CD4-positive, alpha-beta T cell treated with Interleukin-6 for 4 hours (primary cell): ENCODE data around the gene ALDOA.

ENCODE experiments used
- DNase-seq: peaks from one replicate; pipeline ENCODE4 v3.0.0-alpha.2; 2020; ENCODE audit warnings: mixed read lengths

Gene ALDOA

DNA sequence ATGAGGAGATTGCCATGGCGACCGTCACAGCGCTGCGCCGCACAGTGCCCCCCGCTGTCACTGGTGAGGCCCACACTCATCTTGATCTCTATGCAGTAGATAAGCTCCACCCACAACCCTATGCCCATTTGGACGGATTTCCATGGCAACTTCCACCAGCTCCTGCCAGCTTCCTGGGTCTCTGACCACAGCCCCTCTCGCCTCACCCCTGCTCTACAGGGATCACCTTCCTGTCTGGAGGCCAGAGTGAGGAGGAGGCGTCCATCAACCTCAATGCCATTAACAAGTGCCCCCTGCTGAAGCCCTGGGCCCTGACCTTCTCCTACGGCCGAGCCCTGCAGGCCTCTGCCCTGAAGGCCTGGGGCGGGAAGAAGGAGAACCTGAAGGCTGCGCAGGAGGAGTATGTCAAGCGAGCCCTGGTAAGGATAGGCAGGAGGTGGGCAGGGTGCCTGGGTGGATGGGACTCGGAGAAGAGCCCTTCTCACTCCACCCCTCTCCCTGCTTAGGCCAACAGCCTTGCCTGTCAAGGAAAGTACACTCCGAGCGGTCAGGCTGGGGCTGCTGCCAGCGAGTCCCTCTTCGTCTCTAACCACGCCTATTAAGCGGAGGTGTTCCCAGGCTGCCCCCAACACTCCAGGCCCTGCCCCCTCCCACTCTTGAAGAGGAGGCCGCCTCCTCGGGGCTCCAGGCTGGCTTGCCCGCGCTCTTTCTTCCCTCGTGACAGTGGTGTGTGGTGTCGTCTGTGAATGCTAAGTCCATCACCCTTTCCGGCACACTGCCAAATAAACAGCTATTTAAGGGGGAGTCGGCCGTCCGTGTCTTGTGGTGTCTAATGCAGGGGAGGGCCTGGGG is 4.3 kb downstream of the ALDOA start:
- no peak for DNase-seq

DNA sequence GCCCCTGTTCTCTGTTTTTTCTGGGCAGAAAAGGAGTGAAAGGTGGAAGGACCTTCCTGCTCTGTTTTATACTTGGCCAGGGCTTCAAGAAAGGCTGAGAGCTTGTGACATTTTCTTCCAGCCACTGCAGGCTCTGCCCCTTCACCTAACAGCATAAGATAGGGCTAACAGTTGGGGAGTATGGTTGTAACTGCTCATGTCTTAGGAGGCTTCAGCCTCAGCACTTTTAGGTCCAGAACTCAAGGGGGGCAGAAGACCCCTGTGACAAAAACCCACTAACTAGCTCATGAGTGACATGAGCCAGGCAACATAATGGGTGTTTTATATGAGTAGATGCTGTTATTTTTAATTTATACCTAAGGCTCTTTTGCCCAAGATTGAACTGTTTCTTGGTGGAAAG is 4.9 kb downstream of the ALDOA start:
- DNase-seq: no peak

- peak; percentile 91 for DNase-seq
Observed at GRCh38 chr16:30075503-30076275, 10.1 kb downstream of the ALDOA start, which contains the start of gene PPP4C. PPP4C (plus strand) TSS chr16:30075994; CDS start chr16:30076378, 384 bp downstream.

GRCh38 chr16:30076276-30076791 is 10.8 kb downstream of the ALDOA start:
- no peak for DNase-seq

GRCh38 chr16:30077656-30078055 is 12.1 kb downstream of the ALDOA start:
- DNase-seq: no peak

DNA sequence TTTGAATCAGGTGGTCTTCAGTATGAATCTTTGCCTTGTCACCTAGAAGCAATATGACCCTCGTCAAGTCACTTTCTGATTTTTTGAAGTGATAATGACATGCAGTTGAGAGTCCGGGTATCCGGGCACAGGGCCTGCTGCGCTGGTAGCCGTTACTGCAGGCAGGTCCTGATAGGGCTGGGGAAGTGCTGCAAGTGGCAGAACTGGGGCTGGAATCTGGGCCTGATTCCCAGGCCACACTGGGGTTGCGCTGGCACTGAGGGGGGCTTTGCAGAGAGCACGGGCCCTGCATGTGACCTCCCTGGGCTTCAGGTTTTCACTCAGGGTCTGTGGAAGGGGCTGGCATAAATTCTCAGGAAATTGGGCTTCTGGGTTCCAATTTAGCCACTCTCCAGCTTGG is 13.2 kb downstream of the ALDOA start:
- no peak for DNase-seq

DNA sequence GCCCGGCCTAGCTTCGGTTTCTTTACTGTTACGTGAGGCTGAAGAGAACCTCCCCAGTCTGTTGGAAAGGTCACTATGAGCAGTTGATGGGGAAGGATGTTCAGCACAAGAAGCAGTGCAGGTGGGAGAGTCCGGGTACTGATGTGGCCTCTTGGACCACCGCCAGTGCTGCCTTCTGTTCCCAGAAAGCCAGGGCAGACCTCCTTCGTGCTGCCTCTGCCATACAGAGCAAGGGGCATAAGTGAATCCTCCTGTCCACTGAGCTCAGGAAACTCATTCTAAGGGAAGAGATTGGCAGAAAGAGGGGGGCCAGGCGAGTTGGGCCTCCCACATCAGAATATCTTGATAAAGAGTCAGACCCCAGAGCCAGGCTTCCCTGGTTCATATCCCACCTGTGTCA is 13.9 kb downstream of the ALDOA start:
- no peak for DNase-seq

DNA sequence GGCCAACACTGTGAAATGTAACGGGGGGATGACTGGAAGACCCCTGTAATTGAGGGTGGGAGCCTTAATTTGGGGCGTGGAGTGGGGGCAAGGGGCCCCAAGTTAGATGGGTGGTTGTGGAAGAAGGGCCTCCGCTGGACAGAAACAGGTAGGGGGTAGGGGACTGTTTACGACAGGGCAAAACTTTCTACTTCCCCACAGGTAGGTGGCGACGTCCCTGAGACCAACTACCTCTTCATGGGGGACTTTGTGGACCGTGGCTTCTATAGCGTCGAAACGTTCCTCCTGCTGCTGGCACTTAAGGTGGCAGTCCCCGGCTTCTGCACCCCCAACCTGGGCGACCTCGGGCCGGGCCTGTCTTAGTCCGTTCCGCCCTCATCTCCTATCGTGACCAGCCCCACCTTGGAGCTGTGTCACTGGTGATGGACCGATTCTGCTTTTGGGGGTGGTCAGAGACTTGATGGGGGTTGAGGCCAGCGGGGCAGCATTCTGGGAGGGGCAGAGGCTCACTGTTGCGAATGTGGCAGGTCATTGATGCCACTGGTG is 17.1 kb downstream of the ALDOA start:
- DNase-seq: no peak

DNA sequence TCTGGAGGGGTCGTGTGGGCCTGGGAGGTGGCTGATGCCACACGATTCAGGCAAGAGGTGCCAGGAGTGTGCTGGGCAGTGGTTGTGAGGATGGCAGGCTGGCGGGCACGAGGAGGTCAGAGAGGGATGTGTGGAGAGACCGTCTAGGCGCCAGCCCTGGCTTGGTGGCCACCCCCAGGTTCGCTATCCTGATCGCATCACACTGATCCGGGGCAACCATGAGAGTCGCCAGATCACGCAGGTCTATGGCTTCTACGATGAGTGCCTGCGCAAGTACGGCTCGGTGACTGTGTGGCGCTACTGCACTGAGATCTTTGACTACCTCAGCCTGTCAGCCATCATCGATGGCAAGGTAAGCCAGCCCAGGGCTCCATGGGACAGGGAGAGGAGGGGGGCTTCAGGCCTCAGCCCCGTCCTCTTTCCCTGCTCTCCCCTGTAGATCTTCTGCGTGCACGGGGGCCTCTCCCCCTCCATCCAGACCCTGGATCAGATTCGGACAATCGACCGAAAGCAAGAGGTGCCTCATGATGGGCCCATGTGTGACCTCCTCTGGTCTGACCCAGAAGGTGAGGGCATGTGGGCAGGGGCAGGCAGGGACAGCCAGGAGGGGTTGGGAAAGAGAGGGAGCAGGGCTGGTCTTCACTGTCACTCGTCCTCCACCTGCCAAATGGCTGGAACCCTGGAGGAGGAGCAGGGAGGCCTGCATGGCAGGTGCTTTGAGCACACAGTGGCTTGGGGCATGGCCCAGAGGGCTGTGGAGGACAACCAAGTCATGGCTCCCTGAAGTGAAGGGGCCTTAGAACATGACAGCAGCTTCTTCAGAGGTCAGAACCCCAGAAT is 17.9 kb downstream of the ALDOA start:
- DNase-seq: no peak

DNA sequence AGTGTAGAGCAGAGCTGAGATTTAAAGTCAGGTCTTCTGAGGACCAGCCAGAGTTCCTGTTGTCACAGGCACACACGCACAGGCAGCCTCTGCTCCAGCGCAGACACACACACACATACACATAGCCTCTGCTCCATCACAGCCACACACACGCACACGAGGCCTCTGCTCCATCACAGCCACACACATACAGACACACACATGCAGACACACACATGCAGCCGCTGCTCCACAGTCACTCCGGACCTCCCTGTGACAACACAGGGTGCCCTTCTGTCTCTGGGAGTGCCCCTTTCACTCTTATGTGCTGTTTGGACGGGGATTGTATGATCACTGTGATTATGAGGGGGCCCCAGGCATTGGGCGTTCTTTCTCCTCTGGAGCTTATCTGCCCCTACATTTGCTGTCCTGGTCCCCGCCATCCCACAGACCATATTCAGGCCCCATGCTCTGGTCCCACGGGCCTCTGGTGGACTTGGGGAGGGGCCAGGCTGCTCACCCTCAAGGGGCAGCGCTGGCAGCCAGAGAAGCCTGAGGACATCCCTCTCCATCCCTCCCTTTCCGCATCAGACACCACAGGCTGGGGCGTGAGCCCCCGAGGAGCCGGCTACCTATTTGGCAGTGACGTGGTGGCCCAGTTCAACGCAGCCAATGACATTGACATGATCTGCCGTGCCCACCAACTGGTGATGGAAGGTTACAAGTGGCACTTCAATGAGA is 18.7 kb downstream of the ALDOA start:
- no peak for DNase-seq

DNA sequence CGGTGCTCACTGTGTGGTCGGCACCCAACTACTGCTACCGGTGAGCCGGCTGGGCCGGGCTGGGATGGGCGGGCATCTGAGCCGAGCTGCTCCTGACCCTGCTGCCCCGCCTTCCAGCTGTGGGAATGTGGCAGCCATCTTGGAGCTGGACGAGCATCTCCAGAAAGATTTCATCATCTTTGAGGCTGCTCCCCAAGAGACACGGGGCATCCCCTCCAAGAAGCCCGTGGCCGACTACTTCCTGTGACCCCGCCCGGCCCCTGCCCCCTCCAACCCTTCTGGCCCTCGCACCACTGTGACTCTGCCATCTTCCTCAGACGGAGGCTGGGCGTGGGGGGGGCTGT is 19.2 kb downstream of the ALDOA start:
- no peak for DNase-seq

GRCh38 chr16:30085247-30085646 is 19.7 kb downstream of the ALDOA start:
- DNase-seq: no peak

- no peak for DNase-seq
Observed at GRCh38 chr16:30085820-30086219, 20.3 kb downstream of the ALDOA start.

DNA sequence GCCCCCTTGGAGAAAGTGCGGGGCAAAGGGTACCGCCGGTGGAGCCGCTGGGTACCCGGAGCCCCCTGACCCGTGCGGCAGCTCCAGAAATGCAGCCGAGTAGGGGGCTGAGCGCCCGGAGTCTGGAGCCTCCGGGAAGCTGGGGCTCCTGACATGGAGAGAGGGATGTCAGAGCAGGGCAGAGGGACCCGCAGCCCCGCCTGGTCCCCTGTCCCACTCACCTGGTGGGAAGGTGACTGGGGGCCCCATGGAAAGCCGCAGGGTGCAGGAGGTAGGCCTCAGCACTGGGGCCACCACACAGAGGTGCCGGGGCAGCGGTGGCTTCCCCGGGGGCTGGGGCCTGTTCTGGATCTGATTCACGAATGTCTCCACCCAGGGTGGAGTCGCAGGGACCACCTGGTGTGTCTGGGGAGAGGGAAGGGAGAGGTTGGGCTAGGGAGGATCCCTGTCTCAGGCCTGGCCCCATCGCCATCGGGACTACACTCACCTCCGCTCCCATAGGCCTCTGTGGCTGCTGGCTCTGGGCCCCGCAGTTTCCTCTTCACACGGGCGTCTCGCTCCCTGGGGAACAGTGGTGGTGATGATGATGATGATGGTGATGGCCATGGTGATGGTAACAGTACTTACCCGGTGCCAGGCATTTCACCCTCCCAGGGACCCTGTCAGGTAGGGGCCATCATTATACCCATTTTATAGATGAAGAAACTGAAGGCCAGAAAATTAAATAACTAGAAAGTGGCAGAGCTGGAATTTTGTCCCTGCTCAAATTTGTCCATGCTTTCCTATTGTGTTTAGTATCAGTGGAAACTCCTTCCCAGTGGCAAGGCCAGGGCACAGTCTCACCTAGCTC is 21.0 kb downstream of the ALDOA start:
- DNase-seq: no peak

GRCh38 chr16:30087181-30087898 is 21.8 kb downstream of the ALDOA start:
- no peak for DNase-seq

- no peak for DNase-seq
Observed at GRCh38 chr16:30088237-30088831, 22.8 kb downstream of the ALDOA start.

DNA sequence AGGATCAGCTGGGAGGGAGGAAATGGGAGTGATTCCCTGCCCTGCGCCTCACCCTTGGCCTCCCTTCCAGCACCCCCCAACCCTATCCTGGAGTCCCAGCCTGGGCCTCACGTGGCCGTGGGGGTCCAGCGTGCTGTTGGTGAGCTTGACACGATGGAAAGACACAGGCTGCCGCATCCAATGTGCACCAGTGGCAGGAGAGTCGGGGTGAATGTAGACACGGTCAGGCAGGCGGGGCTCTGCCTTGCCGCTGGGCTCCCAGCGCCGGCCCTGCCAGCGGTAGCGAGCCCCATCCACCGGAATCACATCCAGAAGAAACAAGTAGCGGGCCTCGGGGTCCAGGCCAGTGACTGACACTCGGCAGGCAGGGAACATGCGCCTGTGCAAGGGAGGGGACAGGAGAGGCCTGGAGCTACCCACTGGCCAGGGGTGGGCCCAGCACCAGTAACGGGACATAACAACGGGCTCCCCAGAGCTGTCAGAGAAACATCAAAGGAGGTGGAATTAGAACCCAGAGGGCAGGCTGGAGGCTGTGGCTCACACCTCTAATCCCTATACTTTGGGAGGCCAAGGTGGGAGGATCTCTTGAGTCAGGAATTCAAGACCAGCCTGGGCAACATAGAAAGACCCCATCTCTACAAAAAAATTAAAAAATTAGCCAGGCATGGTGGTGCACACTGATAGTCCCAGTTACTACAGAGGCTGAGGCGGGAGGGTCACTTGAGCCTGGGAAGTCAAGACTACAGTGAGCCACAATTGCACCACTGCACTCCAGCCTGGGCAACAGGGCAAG is 23.5 kb downstream of the ALDOA start:
- no peak for DNase-seq

DNA sequence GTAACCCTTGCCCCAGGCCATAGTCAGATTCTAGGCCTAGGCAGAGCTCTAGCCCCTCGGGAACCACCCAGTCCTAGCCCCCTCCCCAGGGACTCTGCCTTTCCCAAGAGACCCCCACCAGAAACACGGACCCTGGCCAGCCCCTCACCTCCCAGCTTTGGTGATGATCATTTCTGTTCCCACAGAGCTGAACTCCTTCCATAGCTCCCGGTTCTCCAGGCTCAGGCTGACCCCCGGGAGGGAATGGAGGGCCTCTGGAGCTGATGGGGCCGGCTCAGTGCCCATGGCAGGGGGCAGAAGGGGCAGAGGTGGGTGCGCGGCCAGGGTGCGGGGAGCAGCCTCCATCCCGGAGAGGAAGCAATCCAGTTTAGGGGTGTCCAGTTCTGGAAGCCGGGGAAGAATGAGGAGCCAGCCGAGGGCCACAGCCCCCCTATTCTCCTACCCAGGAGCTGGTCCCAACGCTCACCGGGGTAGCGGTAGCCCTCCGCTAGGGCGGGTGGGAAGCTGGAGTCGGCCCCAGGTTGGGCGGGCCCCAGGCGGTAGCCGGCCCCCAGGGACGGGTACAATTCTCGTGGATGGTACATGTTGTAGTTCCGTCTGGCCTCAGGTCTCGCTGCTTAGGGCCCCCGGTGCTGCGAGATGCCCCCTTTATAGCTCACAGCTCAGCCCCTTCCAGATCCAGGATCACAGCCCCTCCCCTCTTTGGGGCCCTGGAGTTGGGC is 25.2 kb downstream of the ALDOA start:
- DNase-seq: no peak
